Small intestine (tissue), 7 donors: Measurements from ENCODE around the gene GCC2. TPM values are rescaled to one million over a fixed set of nuclear protein-coding genes. Genes with fewer than 3 reads are reported as not detected.
A peak's percentile ranks its signal among the peaks of the same experiment; 100 is the strongest.
"Not testable (repeated sequence)": the region's sequence is repeated elsewhere in the genome, so short reads cannot be mapped to it uniquely, and the experiment has no call there.

Experiments used
- DNase-seq, 2 donors: peaks; one replicate each; pipeline versions ENCODE4 v3.0.0 to v3.0.0-alpha.2; 2013
- FAIRE-seq: peaks from 2 replicates; lab custom pipeline; 2012; peaks lifted over from hg19 to GRCh38; lab: Jason Lieb, UNC
- H3K27ac ChIP-seq, 3 donors: one replicate each; pipeline ENCODE4 v1.5.1; 2013; ENCODE audit warnings: low read length in 2 of 3, mild to moderate bottlenecking in 2 of 3, control low read depth in 1 of 3, inconsistent platforms in 1 of 3, low read depth in 1 of 3, moderate library complexity in 1 of 3
- H3K27me3 ChIP-seq, 3 donors: one replicate each; pipeline ENCODE4 v1.6.1; 2013; ENCODE audit warnings: low read length in 3 of 3, inconsistent platforms in 1 of 3; ENCODE audit not compliant: control insufficient read depth in 3 of 3, insufficient read depth in 3 of 3
- H3K36me3 ChIP-seq, 3 donors: one replicate each; pipeline ENCODE4 v1.6.1; 2013; ENCODE audit warnings: low read length in 3 of 3, inconsistent platforms in 1 of 3, low read depth in 1 of 3, mild to moderate bottlenecking in 1 of 3, moderate library complexity in 1 of 3; ENCODE audit not compliant: control insufficient read depth in 3 of 3, insufficient read depth in 2 of 3
- H3K4me1 ChIP-seq, 3 donors: one replicate each; pipeline ENCODE4 v1.6.1; 2013; ENCODE audit warnings: low read length in 2 of 3, inconsistent platforms in 1 of 3, low read depth in 1 of 3, mild to moderate bottlenecking in 1 of 3, moderate library complexity in 1 of 3; ENCODE audit not compliant: control insufficient read depth in 3 of 3, insufficient read depth in 2 of 3
- H3K4me3 ChIP-seq, 3 donors: one replicate each; pipeline ENCODE4 v1.5.1; 2013; ENCODE audit warnings: low read length in 3 of 3, control low read depth in 1 of 3, inconsistent platforms in 1 of 3, low read depth in 1 of 3, mild to moderate bottlenecking in 1 of 3, moderate library complexity in 1 of 3
- H3K9me3 ChIP-seq, 2 donors: one replicate each; pipeline ENCODE4 v1.6.1; 2013; ENCODE audit warnings: low read depth in 1 of 2, low read length in 1 of 2; ENCODE audit not compliant: control insufficient read depth in 2 of 2, insufficient read depth in 1 of 2
- WGBS, 3 donors: extraction: QIAGEN DNeasy Blood & Tissue Kit; methylation state at CpG; one replicate each; pipeline ENCODE4 v1.1.7; 2013; 5-methylcytosine and 5-hydroxymethylcytosine counted together
- polyA plus RNA-seq, 4 donors: library from polyadenylated mRNA; stranded (reverse) in 3 of 4; unstranded in 1 of 4; fragments of 200-250 nt in 3 of 4; fragments of 120-200 nt in 1 of 4; gene quantifications; one replicate each; pipeline versions ENCODE4 v1.2.1 to v1.2.3, GENCODE V29; 2013
- donor health status: healthy with polysubstance abuse.
- donor health status: control.
- donor health status: control.
- donor health status: Bipolar disorder and iron deficiency.
- donor health status: healthy.

GCC2 gene
- polyA plus RNA-seq, 4 donors = 14.0 to 110 (median 15.1) TPM

- H3K36me3 ChIP-seq = no peaks in the 10 kb centered on the region
- no peaks in the 10 kb centered on the region for H3K9me3 ChIP-seq
- 63 to 75% (median 67%) methylated on average over 7 of the region's 7 CpGs for WGBS, 3 donors
- H3K4me3 ChIP-seq = no peak overlapping the region
- FAIRE-seq (no peak), DNase-seq (no peak)
- H3K27me3 ChIP-seq = no peaks in the 10 kb centered on the region
- peak overlapping the region in 1 of 3 donors; percentile 64 for H3K27ac ChIP-seq
- H3K4me1 ChIP-seq = peaks cover 0 to 7% (median 0%) of the 10 kb centered on the region in 3 donors
These were observed 104.4 kb downstream of the GCC2 start for GRCh38 chr2:108553209-108553919.

- Histone ChIP-seq H3K27me3 (no peaks in the 10 kb centered on the region), H3K27ac (no peak overlapping the region), H3K4me3 (no peak overlapping the region), H3K36me3 (no peaks in the 10 kb centered on the region), H3K9me3 (no peaks in the 10 kb centered on the region), H3K4me1 (peaks cover 0 to 7% (median 0%) of the 10 kb centered on the region in 3 donors)
- no peak for FAIRE-seq
- DNase-seq = no peak
- 80 to 91% (median 85%) methylated on average over 5 of the region's 5 CpGs for whole genome bisulfite sequencing, 3 donors
These were observed 105.5 kb downstream of the GCC2 start for GRCh38 chr2:108554528-108554927.

GRCh38 chr2:108555572-108555971 is 106.6 kb downstream of the GCC2 start:
- DNase-seq = no peak
- WGBS, 3 donors = 83 to 96% (median 93%) methylated on average over 2 of the region's 2 CpGs
- Histone ChIP-seq H3K27ac (peak overlapping the region in 1 of 3 donors; percentile 6), H3K27me3 (no peaks in the 10 kb centered on the region), H3K4me1 (peaks cover 0 to 7% (median 0%) of the 10 kb centered on the region in 3 donors), H3K4me3 (no peak overlapping the region), H3K36me3 (peaks cover 0 to 3% (median 0%) of the 10 kb centered on the region in 3 donors), H3K9me3 (no peaks in the 10 kb centered on the region)
- FAIRE-seq = no peak

- not testable (repeated sequence) for H3K9me3 ChIP-seq, H3K4me1 ChIP-seq, DNase-seq, FAIRE-seq, H3K36me3 ChIP-seq, H3K27ac ChIP-seq, H3K27me3 ChIP-seq, H3K4me3 ChIP-seq
- WGBS, 3 donors = 67 to 81% (median 76%) methylated on average over 2 of the region's 2 CpGs
These were observed 107.6 kb downstream of the GCC2 start for GRCh38 chr2:108556581-108556980.

Other genes with a start within 250 kb of the GCC2 start
- 1 to 10 TPM in 2 of 4 donors, not detected in 2; 2.3 to 5.1 TPM for gene SULT1C3, start 209.2 kb upstream of the GCC2 start, polyA plus RNA-seq
- 100 to 1,000 TPM in 1 of 4 donors, 1 to 10 TPM in 2, not detected in 1; 2.7 to 252 (median 4.9) TPM for gene SULT1C2, start 160.3 kb upstream of the GCC2 start, polyA plus RNA-seq
- gene SULT1C4, start 71.3 kb upstream of the GCC2 start, polyA plus RNA-seq = 10 to 100 TPM in 1 of 4 donors, 1 to 10 TPM in 2, not detected in 1; 1.1 to 13.3 (median 2.4) TPM
- 10 to 100 TPM in 3 of 4 donors, 1 to 10 TPM in 1; 8.3 to 51.4 (median 21.7) TPM for gene LIMS1, start 85.3 kb downstream of the GCC2 start, polyA plus RNA-seq